Activated CD4-positive, alpha-beta T cell treated with anti-CD3 and anti-CD28 coated beads, Interleukin-10, Interleukin-2, amounts not matched to agents 100 ng/mL and 50 ng/mL, durations not matched to agents 16 hours and 8 hours (primary cell): ENCODE results near the gene DHFR2.
"Not testable (repeated sequence)": the region's sequence is repeated elsewhere in the genome, so short reads cannot be mapped to it uniquely, and the experiment has no call there.

Experiments used
- DNase-seq: peaks from one replicate; pipeline ENCODE4 v3.0.0-alpha.2; 2020

Gene DHFR2

DNA sequence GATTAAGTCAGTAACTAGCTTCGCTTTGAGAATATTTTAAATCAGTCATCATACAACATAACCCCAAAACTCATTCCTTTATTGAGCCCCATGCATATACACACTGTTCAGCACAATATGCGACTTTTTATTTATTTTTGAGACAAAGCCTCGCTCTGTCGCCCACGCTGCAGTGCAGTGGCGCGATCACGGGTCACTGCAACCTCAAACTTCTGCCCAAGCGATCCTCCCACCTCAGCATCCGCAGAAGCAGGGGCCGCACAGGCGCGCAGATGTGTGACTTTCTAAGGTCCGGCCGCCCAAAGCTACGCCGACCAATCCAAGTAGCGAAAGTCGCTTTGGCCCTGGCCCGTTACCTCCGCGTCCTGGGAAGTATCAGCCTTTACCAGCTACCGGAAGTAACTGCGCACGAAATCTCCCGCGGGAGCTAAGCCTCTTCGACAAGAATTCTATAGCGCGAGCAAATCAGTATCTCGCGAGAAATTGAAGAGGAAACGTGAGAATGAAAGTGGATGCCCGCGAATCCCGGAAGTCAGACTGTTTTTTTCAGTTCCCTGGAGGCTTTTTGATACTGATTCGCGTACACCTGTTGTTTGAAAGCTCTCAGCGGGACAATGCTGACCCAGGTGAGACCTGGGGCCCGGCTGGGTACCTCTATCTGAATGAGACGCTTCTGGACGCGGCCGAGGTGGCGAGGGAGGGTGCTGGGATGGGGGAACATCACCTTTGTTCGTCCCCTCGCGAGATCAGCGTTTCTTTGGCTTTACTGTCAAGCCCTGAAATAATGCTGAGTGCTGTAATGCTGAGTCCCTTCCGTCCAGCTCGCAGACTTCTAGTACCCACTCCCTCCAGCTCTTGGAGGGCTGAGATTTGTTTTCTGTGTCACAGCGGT is at the start of gene DHFR2, which contains the start of gene NSUN3:
TSS of gene DHFR2 (minus strand) at position 404 of the 892 bp plus-strand sequence. CDS start 1,405 bp downstream, outside the sequence.
TSS of gene NSUN3 (plus strand) at position 549 of the 892 bp plus-strand sequence. CDS start at position 615, 66 bp downstream.
- DNase-seq, result peak; percentile 94

DNA sequence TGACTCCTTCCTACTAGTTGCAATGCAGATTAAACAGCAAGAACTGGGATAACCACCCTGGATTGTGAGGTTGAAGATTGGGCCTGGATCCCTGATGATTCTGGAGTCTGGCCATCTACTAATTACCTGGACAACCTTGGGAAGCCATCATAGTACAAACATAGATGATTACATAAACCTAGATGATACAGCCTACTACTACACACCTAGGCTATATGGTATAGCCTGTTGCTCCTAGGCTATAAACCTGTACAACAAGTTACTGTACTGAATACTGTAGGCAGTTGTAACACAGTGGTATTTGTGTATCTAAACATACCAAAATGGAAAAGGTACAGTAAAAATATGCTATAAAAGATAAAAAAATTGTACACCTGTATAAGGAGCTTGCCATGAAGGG is 48.1 kb upstream of the DHFR2 start:
- no peak for DNase-seq

DNA sequence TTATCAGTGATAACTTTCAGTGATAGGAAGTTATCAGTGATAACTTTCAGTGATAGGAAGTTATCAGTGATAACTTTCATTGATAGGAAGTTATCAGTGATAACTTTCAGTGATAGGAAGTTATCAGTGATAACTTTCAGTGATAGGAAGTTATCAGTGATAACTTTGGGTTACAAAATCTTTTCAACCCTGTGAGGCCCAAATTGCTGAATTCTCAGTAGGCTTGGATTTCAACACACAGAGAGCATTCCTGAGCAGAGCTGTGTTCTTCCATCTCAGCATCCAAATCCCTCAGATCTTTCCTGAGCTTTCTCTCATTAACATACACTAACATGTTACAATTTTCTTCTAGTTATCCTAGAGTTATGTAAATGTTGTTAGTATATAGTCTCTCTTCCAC is 47.5 kb upstream of the DHFR2 start:
- not testable (repeated sequence) for DNase-seq

GRCh38 chr3:94106268-94106667 is 43.6 kb upstream of the DHFR2 start:
- no peak for DNase-seq

DNA sequence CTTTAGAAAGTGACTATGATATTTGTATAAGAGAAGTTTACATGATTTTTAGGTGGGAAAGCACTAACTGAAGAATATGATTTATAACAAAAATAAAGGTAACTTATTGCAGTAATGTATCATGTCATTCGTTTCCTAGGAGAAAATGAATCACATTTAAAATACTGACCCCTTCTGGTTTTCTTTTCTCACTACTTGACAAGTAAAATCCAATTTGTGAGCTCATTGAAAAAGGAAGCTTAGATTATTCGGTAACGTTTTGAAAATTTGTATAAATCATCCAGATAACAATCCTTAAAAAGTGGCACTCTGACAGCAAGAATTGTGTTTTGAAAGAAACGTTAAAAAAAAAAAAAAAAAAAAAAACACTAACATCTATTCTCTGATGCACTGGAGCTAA is 39.1 kb upstream of the DHFR2 start:
- DNase-seq, result no peak

DNA sequence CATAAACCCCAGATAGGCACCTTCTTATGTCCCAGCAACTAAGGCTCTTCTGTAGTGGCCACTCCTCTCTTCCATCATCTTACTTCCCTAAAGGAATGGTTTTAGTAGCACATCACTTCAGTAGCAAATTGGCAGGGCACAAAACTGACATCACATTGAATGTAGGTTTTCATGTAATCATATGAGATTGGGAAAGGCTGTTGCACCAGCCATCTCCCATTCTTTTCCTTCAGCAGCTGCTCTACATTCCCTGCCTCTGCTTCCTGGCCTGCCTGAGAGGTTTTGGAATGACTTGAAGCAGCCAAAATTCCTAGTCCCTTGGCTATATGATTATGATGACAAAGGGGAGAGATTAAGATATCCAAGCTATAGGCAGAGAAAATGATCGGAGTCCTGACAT is 36.6 kb upstream of the DHFR2 start:
- DNase-seq, result no peak

DNA sequence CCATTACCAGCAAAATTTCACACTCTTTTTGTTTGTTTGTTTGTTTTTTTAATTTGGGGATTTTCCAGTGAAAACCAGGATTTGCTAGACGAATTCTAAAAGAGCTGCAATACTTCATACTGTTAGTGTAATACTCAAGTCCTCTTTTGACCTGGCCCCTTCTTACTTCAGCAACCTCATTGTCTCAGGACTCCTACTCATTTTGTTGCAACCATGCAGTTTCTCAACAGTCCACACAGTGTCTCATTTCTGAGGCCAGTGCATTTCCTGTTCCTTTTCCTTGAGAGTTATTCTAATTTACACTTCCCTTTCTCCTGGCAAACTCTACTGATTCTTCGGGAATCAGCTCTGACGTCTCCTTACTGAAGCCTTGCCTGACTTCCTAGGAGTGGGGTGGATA is 35.7 kb upstream of the DHFR2 start:
- DNase-seq, result no peak

GRCh38 chr3:94095111-94095510 is 32.4 kb upstream of the DHFR2 start:
- DNase-seq, result no peak

- DNase-seq, result no peak
Measured at GRCh38 chr3:94093151-94093550, 30.4 kb upstream of the DHFR2 start.

GRCh38 chr3:94092086-94092485 is 29.4 kb upstream of the DHFR2 start:
- DNase-seq, result no peak

DNA sequence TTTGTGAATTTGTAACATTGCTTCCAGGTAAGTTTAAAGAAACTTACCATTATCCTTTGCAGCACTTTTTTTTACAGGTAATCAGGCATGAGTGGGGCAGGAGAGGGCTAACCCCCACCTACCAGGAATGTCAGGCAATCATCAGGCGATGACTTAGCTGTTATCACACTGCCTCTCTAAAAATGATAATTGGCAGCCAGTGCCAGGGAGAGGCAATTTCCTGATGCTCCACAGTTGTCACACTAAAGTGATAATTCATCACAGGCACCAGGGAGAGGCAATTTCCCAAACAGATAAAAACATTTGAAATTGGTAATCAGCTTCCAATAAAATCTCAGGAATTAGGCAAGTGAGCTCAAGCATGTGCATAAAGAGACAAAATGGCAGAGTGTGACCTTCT is 26.4 kb upstream of the DHFR2 start:
- DNase-seq, result no peak

DNA sequence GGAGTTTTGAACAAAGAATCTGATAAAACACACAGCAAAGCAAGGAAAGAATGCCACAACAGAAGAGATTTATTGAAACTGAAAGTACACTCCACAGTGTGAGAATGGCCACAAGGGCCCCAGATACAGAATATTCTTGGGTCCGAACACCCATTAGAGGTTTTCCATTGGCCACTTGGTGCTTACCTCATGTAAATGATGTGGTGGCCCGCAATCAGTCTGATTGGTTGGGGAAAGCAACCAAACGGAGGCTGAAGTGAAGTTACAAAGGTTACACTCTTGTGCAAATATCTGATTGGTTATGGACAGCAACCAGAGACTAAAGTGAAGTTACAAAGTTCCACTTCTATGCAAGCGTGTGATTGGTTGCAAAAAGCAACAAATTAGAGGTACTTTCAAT is 20.5 kb upstream of the DHFR2 start:
- DNase-seq, result no peak

DNA sequence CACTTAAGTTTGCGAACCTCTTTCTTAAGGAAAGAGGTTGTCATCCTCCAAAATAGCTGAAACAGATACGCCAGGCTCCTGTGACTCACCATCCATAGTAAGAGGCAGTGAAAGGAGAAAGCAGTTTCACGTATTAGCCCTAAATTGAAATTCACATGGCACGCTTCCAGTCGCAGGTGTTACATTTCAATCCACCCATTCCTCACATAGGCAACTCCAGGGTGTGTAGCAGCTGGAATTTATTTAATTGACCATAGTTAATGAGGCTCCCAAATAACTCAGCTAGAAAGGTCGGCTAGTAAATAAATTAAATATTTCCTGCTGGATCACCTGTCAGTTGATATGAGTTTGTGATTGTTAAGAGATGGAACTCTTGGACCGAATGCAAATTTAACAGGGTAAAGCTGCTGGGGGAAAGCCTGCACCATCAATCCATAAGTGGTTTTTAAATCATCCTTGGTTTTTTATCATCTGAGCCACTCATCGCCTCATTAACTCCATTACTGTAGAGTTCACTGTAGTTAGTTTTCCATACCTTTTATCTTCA is 19.7 kb upstream of the DHFR2 start:
- no peak for DNase-seq

DNA sequence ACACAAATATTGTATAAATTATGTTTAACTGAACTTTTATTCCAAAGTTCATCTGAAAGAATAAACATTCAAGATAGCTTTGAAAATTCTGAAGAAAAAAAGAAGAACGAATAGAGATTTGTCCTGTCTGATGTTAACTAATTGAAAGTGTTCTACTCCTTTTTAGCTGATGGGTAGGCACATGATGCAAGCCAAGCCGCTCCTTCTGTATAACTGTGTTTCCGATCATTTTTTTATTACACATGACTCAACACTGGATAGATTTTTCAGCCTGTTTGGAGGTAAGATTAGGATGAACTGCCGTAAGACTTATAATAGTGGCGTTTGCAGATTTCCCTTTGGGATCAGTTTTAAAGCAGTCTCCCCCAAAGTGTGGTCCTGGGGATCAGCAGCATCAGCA is 19.2 kb upstream of the DHFR2 start:
- no peak for DNase-seq

DNA sequence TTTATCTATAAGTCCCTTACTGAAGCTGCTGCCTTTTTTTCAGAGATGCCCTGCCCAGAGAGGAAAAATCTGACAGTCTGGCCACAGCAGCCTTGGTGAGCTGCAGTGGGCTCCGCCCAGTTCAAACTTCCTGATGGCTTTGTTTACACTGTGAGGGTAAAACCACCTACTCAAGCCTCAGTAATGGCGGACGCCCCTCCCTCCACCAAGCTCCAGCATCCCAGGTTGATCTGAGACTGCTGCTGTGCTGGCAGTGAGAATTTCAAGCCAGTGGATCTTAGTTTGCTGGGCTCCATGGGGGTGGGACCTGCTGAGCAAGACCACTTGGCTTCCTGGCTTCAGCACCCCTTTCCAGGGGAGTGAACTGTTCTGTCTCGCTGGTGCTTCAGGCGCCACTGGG is 17.8 kb upstream of the DHFR2 start:
- DNase-seq, result not testable (repeated sequence)

GRCh38 chr3:94076055-94076454 is 13.3 kb upstream of the DHFR2 start:
- no peak for DNase-seq

DNA sequence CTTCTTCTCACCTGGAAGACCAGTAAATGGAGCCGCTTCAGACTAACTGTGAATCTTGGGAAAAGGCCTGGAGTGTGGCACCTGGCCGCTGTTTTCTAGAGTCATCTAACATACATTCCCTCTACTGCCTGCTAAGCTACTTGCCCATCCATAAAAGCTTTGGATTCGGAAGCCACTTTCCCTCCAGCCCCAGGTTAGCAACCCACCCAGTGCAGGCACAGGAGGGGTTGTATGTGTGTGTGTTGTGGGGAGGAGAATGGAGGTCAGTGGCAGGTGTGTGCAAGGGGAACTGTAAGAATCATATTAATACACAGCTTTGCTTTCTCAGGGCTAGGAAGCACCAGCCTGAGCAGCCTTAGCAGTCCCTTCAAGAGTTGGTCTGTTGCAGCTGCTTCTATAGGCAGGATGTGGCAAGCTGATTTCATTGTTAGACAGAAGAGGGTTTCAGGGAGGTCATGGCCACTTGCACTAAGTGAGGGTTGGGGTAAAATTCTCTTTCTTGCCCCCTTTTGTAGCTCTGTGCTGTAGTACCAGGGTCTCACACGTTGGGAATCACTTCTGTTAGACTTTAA is 9.1 kb upstream of the DHFR2 start:
- peak; percentile 18 for DNase-seq

DNA sequence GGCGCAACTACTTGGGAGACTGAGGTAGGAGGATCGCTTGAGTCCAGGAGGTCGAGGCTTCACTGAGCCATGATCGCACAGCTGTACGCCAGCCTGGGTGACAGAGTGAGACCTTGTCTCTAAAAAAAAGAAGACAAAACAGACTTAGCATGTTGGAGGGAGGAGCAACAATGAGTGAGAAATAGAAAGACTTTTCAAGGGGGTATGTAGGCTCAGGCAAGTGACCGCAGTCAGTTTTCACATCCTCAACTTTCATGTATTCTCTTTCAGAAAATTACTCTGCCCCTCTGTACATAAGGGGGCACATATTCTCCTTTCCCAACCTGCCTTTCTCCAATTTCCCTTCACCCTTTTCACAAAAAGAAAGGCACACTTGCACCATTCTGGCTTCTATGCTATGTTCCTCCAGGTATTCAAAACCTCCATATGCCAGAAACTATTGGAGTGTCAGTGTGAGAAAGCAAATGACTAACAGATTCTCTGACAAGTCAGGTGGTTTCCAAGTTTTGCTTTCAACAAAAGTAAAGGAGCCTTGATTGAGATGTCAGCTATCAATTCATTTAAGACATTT is 7.7 kb upstream of the DHFR2 start:
- peak; percentile 26 for DNase-seq

DNA sequence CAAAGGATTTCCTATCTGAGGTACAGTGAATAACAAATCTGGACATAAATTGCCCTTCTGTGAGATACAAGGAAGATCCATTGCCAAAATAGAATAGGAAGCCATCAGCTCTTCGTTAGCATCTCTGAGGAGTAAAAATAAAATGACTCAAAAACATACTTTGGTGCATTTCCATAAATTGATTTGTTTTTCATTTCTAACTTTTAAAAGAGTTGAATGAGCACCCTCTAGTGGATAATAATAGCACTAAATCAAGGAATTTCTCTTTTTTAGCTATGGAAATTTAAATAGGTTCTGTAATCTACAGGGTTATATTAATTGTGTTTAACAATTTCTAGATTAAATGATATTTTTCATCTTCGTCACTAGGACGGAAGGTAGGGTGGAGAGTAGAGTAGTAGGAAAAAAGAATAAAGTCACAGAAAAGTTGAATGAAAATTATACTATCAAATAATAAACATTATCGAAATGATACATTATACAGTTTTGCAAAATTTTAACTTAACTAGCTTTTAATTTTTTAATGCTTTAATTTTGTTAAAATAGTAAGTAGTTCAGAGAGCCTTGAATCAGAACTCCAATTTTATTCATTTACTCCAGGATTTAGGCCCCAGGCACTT is 6.6 kb upstream of the DHFR2 start:
- DNase-seq, result peak; percentile 19

- no peak for DNase-seq
Measured at GRCh38 chr3:94066506-94067500, 4.1 kb upstream of the DHFR2 start.

- DNase-seq, result no peak
Measured at GRCh38 chr3:94065819-94066480, 3.2 kb upstream of the DHFR2 start.
